SHP77 (cell line): ENCODE results near the gene KRT20.

Experiments
- DNase-seq, 2 experiments: peaks; one replicate each; lab custom pipeline; 2025; lab: John Stamatoyannopoulos, UW

KRT20 gene

DNA sequence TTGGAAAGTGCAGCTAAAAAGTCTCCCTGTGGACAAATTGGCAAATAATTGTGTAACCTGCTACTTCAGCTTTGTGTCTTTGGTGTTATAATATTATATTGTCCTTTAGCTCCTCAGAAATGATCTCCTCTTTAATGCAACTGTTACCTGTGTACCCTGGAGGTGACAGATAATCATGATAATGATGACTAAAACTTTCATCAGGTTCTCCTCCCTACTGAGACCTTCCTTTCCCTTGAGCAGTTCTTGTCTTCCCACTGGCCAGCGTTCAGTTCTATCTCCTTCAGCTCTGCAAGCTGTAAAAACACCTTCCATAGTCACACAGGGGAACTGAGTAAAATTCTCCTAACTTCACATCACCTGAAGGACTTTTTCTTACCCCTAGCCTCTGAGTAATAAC, 32.7 kb downstream of the KRT20 start:
- no peak for DNase-seq

GRCh38 chr17:40850293-40850972, 34.6 kb downstream of the KRT20 start:
- no peak for DNase-seq

DNA sequence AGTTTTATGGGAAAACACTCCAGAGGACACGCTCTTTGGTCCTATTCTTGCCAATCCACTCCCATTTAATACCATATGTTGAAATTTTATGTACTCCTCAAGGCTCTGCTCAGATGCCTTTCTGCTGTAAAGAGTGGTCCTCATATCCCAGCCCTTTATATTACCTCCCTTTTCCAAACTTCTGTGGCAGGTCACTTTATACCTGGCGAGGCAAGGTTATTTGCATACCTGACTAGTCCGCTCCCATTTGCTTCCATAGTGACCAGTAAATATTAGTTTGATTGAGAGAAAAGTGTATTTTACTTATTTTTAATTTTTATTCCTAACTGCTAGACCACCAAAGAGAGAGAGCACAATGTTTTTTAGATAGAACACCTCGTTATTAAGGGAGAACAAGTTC, 35.3 kb downstream of the KRT20 start:
- no peak for DNase-seq

DNA sequence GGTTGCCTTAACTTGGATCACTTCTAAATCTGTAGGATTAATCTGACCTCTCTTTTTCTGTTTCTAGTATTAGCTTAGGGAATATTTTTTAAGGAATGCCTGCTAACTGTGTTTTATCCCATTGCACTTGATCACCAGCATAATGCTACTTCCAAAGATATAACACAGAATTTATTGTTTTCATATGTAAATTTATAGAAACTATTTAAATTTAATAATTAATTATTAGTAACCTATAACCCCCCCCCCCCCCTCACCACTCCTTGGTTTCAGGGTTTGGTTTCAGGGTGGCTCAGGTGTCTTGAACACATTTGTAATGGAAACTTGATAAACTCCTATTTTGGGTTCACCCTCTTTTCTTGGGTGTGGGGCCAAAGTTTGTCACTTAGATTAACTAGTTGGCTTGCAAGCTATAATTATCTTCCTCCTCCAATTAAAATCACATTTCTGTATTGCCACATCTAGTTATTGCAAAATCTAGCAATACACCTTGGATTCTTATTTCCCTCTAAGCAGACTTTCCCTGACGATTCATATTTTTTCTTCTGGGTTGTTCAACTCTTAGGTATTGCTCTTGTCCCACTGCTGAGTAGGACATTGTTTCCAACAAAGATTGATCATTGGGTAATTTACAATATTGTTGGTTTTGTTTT, 36.3 kb downstream of the KRT20 start:
- DNase-seq = no peak

GRCh38 chr17:40846515-40847144, 38.4 kb downstream of the KRT20 start:
- no peak for DNase-seq

- DNase-seq = no peak
Observed at GRCh38 chr17:40844671-40845107, 40.4 kb downstream of the KRT20 start.

DNA sequence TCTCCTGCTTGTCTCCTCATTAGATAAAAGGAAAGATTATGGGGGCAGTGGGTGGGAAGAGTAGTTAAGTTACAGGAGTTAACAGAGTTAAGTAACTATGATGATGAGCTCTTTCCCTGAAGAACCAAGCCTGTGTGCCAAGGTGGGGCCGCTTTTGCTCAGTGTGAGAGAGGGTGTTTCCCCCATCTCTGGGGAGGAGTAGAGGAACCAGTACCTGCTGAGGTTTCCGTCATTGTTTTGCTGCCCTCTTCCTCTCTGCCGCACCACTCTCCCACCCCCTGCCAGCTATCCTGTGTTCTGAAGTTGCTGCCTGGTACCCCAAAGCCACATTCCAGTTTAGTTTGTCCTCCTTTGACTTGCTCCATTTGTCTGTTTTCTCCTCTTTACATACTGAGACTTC, 41.8 kb downstream of the KRT20 start:
- DNase-seq = no peak

GRCh38 chr17:40841246-40841645, 43.8 kb downstream of the KRT20 start:
- DNase-seq = no peak

DNA sequence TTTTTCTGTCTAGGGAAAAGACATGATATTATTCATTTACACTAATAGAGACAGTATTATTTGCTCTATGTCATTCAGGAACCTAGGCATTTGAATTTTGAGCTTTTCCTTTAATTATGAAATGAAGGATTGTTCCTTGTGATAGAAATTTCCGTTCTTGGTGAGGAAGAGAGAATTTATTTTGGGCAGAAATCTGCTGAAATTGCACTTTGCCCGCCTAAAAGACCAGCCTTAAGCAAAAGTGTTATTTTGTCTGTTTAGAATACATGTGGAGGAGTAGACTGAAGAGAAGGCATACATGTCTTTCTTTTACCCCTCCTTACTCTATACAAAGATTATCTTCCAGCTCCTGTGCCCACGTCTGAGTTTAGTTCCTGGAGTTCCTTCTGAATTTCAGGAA, 45.8 kb downstream of the KRT20 start:
- DNase-seq = no peak

DNA sequence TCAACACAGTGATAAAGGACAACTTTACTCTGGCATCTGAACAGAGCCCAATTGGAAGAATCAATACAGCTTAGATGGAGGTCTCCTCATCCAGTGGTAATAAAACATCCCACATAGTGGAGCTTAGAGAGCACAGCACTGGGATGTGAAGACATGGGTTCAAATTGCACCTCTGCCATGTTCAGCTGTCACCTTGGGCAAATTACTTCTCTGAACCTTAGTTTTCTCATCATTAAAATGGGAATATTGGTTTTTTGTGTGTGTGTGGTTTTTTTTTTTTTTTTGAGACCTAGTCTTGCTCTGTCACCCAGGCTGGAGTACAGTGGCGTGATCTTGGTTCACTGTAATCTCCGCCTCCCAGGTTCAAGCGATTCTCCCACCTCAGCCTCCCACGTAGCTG, 49.0 kb downstream of the KRT20 start:
- DNase-seq = no peak

GRCh38 chr17:40833882-40834281, 51.2 kb downstream of the KRT20 start:
- DNase-seq = no peak

- no peak for DNase-seq
Observed at GRCh38 chr17:40832840-40833239, 52.2 kb downstream of the KRT20 start.

GRCh38 chr17:40830085-40830776, 54.8 kb downstream of the KRT20 start:
- no peak for DNase-seq

DNA sequence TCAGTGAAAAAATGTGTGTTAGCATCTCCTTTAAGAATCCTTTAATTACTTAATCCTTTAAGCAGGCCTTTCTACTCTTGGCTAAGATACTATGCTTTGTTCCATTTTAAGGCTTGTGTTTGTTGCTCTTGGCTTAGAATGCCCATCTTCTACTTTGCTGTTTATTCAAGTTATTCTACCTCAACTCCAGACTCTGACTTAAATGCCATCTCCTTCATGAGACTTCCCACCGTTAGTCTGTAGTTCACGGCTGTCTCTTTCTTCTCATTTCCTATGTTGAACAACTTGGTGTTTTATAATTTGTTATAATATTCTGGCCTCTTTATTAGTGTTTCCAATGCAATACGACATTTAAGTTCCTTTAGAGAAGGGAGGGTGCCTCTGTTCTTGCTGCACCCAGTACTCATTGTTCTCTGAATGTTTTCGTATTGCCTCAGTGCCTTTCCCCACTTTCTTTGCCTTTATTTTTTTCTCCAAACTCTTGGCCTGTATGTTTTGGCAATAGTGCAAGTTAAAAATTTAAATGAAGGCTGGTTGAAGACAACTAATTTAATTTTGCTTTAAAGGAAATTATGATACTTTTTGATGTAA, 56.5 kb downstream of the KRT20 start:
- DNase-seq = no peak

DNA sequence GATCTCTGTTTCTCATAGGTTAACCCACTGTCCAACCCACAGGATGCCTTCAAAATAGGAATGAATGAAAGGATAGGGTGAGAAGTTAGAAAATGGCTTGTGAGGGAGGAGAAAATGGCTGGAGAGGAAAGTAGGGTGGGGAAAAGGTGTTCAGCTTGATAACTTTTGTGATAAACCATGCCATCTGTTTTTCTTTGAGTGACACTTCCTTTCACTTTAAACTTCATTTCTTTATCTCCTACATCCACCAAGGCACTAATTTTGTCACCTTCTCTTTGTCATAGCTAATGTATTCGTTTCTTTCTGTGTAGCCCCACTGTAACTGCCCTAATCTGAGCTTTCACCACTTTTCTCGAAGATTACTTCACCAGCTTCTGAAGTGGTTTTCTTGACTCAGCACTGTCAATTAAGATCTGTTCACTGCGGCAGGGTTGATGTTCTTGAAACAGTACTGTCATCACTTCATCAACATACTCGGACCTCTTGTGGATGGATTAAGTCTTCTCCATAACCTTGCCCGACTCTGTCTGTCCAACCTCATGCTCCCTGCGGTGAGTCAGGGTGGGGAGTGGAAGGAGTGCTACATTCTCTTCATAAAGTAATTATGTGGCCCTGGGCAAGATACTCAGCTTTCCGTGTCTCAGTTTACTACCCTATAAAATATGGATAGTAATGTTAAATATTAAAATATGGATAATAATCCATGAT, 57.1 kb downstream of the KRT20 start:
- no peak for DNase-seq
